Stimulated activated CD8-positive, alpha-beta memory T cell treated with anti-CD3 and anti-CD28 coated beads, Interleukin-12 subunit alpha, Interleukin-12 subunit beta, amount 100 ng/mL, for 1 hour (primary cell): ENCODE results near the gene CLDN12.

Source experiments
- DNase-seq: peaks from one replicate; pipeline ENCODE4 v3.0.0-alpha.2; 2020; ENCODE audit warnings: low read depth

Gene CLDN12

GRCh38 chr7:90403174-90404113 lies at the start of gene CLDN12:
CLDN12 (plus strand) TSS chr7:90403461; CDS start chr7:90412677, 9,216 bp downstream.
- peak; percentile 57 for DNase-seq

DNA sequence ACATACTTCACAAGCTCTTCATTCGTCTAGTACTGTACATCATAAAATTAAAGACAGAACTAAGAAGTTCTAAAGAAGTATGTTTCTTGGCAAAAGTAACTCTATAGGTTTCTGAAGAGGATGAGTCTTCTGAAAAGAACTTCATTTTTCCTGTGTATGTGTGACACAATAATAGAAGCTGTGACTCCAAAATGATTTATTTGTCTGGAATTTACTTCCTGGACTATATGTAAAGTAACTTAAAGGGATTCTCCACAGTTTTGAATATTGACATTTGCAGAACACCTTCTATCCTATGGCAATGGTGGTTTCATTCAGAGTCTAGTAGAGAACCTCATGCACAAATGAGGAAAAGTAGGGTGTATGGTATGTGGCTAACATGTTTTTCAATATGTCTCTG lies 19.8 kb upstream of the CLDN12 start:
- no peak for DNase-seq

- DNase-seq: no peak
Observed at GRCh38 chr7:90383861-90384260, 19.4 kb upstream of the CLDN12 start.

GRCh38 chr7:90384433-90384832 lies 18.8 kb upstream of the CLDN12 start:
- DNase-seq: no peak

DNA sequence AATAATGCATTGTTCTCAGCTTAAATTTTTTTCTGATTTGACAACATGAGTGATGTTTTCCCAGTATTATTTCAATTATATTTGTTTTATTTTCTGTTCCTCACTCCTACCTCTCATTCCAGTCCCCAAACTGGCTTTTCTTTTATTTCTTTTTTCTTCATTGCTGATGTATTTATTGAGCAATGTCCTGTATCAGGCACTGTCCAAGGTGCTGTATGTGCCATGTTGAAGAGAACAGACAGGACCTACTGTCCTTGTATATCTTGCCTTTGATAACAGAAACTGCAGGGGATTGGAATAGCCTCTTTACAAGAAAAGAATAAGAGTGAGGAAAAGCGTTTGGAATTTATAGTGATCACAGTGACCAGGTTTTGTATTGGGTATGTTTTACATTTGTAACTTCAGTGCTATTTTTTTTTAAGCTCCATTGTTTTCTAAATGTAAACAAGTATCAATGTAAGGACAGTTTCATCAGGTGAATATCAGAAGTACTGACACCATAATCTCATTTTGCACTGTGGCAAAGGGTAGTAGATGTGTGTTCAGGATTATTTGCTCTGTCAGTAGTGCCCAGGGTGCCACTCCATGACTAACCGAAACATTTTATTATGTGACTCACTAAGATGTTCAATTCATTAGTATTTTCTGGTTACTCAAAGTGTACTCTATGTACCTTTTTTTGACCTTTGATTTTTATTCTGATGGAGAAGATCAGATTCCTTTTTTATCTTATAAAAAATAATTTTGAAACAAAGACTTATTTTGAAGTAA lies 15.6 kb upstream of the CLDN12 start:
- no peak for DNase-seq

GRCh38 chr7:90390926-90391325 lies 12.3 kb upstream of the CLDN12 start:
- DNase-seq: no peak

DNA sequence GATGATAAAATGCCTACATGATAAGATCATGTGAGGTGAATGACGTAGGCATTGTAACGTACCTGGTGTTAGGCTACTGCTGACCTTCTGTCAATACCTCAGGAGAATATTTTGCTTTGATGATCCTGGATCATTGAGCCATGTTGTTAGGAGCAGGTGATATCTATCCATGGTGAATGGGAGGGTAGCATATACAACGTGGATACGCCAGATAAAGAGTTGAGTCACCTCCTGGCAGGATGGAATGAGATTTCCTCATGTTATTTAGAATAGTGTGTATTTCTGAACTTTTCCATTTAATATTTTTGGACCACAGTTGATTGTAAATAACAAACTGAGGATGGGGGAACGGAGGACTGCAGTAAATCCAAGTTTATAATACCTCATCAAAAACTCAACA lies 11.8 kb upstream of the CLDN12 start:
- DNase-seq: no peak

DNA sequence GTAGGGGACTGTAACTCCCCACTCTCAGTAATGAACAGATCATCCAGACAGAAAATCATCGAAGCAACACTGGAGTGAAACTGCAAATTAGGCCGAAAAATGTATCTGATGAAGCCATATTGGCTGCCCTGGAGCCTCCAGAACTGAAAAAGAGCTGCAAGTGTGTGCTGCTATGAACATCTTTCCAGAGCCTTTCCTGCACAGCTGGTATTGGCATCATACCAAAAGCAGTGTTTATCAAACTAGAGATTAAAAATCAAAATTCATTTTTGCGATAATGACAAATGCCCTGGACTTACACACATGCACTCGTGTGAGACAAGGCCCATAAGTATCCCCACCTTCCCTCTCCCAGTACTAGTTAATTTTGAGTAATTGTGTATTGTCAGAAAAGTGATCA lies 6.8 kb upstream of the CLDN12 start:
- no peak for DNase-seq

DNA sequence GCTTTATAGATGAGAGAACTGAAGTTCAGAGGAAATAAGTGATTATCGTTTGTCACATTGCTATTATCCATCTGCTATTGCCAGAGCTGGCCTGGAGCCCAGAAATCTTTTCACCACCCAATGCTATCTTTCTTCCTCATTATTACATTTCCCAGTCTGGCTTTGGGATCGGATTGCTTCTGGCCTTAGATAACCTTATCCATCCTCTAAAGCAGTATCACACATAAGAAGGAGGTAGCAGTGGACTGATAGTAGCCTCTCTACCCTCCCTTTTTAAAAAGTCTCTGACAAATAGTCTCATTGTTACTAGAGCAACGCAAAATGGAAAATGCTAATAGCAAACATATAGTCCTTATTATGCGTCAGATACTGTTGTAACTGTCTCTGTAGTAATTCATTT lies 1.3 kb upstream of the CLDN12 start:
- no peak for DNase-seq

- no peak for DNase-seq
Observed at GRCh38 chr7:90402785-90403173, 482 bp upstream of the CLDN12 start.

DNA sequence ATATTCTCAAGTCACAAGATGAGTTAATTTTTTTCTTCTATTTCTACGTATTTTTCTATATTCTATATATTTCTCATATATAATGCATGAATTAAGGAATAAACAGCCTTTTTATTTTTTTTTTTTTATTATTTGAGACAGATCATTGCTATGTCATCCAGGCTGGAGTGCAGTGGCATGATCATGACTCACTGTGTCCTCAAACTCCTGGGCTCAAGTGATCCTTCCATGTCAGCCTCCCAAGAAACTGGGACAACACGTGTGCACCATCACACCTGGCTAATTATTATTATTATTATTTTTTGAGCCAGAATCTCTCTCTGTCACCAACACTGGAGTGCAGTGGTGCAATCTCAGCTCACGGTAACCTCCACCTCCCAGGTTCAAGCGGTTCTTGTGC lies 1.5 kb downstream of the CLDN12 start:
- DNase-seq: no peak

DNA sequence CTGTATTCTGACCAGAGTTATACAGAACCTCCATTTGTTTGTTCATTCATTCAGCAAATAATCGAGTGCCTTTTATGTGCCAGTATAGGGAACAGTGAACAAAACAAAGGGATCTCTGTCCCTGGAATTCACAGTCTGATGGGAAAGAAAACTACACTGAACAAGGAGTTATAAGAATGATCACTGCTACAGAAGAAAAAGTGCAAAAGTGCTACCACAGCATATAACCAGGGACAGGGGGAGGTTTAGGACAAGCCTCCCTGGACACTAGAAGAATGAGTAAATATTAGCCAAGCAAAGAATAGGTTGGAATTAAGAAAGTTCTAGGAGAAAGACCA lies 4.2 kb downstream of the CLDN12 start:
- no peak for DNase-seq

DNA sequence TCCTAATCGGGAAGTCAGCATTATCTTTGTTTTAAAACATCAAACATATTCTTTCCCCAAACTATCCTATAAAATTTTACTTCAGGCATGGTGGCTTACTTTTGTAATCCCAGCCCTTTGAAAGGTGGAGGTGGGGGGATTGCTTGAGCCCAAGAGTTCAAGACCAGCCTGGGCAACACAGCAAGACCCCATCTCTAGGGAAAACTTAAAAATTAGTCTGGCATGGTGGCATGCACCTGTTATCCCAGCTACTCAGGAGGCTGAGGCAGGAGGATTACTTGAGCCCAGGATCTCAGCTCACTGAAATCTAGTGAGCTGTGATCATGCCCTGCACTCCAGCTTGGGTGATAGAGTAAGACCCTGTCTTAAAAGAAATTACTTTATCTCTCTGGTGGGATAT lies 4.9 kb downstream of the CLDN12 start:
- DNase-seq: no peak

- DNase-seq: no peak
Observed at GRCh38 chr7:90409667-90410066, 6.4 kb downstream of the CLDN12 start.

DNA sequence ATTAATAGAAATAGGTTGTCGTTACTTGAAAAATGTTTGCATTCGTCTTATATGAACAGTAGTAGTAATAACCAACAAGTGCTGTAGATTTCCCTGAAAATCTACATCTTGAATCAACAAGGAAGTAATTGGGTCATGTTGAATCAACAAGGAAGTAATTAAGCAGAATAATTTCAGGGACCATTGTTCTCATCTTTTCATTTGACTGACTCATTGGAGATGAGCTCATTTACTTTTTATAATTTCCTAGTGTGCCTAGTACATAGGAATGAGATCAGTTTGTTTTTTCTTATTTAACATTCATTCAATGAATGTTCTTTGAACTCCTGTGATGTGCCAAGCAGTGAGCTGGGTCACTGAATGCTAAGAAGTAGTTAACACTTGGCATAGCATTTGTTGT lies 8.2 kb downstream of the CLDN12 start:
- DNase-seq: no peak

DNA sequence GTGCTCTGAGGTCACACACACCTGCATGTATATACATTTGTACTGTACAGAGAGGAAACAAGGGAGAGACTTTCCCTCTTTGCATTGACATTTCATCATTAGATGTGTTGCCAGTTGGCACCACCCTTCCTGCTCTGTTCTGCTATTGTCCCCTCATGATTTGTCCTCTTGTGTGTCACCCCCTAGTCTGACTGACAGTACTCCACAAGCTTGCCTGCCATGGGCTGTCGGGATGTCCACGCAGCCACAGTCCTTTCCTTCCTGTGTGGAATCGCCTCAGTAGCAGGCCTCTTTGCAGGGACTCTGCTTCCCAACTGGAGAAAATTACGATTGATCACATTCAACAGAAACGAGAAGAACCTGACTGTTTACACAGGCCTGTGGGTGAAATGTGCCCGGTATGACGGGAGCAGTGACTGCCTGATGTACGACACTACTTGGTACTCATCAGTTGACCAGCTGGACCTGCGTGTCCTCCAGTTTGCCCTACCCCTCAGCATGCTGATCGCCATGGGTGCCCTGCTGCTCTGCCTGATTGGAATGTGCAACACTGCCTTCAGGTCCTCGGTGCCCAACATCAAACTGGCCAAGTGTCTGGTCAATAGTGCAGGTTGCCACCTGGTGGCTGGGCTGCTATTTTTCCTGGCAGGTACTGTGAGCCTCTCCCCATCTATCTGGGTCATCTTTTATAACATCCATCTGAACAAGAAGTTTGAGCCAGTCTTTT lies 9.4 kb downstream of the CLDN12 start:
- no peak for DNase-seq

GRCh38 chr7:90413185-90413528 lies 9.9 kb downstream of the CLDN12 start:
- no peak for DNase-seq

DNA sequence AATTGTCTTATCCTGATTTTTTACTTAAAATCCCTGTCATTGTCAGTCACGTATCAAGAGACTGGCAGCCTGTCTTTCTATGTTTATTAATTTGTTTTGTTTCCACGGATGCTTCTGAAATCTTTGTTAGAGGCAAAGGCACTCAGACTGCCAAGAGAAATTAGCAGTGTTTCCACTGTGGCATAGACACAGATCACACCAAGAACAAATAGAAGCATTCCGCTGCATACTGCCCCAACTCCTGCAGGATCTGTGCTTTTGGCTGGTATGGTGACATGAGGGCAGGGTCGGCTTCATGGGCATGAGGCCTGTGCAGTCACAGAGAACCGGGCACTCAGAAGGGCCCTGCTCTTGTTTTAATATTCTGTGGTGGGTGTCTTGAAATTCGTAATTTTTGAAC lies 18.4 kb downstream of the CLDN12 start:
- no peak for DNase-seq

GRCh38 chr7:90424720-90425119 lies 21.5 kb downstream of the CLDN12 start:
- no peak for DNase-seq

- no peak for DNase-seq
Observed at GRCh38 chr7:90425376-90425775, 22.1 kb downstream of the CLDN12 start.

DNA sequence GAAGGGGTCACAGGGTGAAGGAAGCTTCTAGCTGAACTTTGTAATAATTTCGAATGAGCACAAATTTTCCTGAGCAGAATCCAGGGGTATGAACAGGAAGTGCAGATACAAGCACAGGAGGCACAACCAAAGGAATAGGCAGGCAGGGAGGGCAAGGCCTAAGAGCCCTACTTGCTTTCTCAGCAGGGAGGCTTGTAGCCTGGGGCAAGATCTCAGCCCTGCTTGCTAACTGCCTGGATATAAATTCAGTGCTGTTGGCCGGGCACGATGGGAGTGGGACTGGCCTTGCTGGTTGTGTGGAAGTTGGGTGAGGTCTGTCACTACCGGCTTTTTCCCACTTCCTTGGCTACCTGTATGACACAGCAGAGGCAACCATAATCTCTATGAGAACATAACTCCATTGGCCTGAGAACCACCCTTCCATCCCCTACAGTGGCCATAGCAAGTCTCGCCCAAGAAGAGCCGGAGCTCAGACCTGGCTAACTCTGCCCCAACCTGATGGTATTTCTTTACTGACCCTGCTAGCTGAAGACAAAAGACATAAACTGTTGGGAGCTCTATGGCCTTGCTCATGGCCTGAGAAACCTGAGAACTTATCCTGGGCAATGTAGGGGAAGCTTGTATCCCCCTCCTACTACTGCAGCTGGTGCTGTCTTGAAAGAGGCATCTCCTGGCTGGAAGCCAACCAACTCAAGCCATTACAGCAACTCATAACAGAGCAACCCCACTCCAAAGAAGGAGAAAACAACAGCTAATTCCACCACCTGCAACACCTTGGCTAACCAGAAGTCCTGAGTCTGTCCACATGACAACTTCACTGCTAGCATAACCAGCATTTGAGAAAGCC lies 27.6 kb downstream of the CLDN12 start:
- DNase-seq: no peak

- DNase-seq: no peak
Observed at GRCh38 chr7:90432752-90433151, 29.5 kb downstream of the CLDN12 start.
